ENCODE measurements around the gene TTC21A.

TTC21A gene

GRCh38 chr3:39185326-39185958, 78.0 kb downstream of the TTC21A start:
- no peaks in the 10 kb centered on the region for H3K9me3 ChIP-seq (ENCODE audit: insufficient read depth, low read depth, low read length)
- H3K27me3 ChIP-seq (ENCODE audit: insufficient read depth, low read length) = no peaks in the 10 kb centered on the region; the same call in 1 of the 2 replicates
- H3K9ac ChIP-seq (ENCODE audit: low read depth, low read length) = no peak overlapping the region
- no peak overlapping the region for H3K27ac ChIP-seq (ENCODE audit: low read depth, low read length)
- WGBS = 91% methylated on average over 9 of the region's 9 CpGs
- H3K36me3 ChIP-seq (ENCODE audit: insufficient read depth, low read length) = no peaks in the 10 kb centered on the region
- H3K4me3 ChIP-seq (ENCODE audit: low read length) = no peak overlapping the region
- peaks cover 10% of the 10 kb centered on the region for H3K4me1 ChIP-seq (ENCODE audit: insufficient read depth, low read length)

DNA sequence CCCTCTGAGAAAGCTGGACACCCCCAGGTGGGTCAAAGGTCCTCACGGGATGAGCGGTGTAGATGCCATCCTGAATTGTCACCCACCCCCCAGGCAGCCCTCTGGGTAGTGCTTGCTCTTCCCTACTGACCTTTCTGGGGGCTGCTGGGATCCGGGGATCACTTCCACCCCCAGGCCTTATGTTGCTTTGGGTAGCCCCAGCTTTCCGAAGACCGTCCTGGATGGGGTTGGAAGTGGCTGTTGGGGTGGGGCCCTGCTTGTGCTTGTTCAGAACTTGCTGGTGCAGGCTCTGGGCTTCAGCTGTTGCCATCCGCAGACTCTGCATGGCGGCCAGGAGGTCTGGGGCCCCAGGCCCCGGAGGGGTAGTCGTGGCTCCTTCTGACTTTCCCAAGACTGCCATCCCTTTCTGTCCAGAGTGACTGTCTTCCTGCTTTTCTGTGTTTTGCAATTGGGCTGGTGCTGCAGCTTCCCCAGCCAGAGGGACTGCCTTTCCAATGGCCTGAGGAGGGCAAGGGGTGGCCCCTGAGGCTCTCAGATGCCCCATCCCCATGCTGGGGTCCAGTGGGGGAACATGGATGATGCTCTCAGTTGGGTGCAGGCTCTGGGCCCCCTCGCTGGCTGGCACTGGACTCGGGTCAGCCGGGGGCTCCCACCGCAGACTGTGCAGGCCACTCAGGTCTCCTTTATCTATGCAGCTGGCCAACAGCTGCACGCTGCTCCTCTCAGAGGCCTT, 78.6 kb downstream of the TTC21A start:
- H3K27ac ChIP-seq (ENCODE audit: low read depth, low read length) = no peak overlapping the region
- 94% methylated on average over 14 of the region's 14 CpGs for WGBS
- peaks cover 10% of the 10 kb centered on the region for H3K4me1 ChIP-seq (ENCODE audit: insufficient read depth, low read length)
- H3K36me3 ChIP-seq (ENCODE audit: insufficient read depth, low read length) = no peaks in the 10 kb centered on the region
- H3K9me3 ChIP-seq (ENCODE audit: insufficient read depth, low read depth, low read length) = no peaks in the 10 kb centered on the region
- H3K27me3 ChIP-seq (ENCODE audit: insufficient read depth, low read length) = no peaks in the 10 kb centered on the region; the same call in 1 of the 2 replicates
- H3K4me3 ChIP-seq (ENCODE audit: low read length) = no peak overlapping the region
- no peak overlapping the region for H3K9ac ChIP-seq (ENCODE audit: low read depth, low read length)

GRCh38 chr3:39186692-39187151, 79.2 kb downstream of the TTC21A start:
- Histone ChIP-seq H3K9ac (ENCODE audit: low read depth, low read length) (no peak overlapping the region), H3K27ac (ENCODE audit: low read depth, low read length) (no peak overlapping the region), H3K27me3 (ENCODE audit: insufficient read depth, low read length) (no peaks in the 10 kb centered on the region; the same call in 1 of the 2 replicates), H3K4me3 (ENCODE audit: low read length) (no peak overlapping the region), H3K9me3 (ENCODE audit: insufficient read depth, low read depth, low read length) (no peaks in the 10 kb centered on the region), H3K4me1 (ENCODE audit: insufficient read depth, low read length) (peaks cover 6% of the 10 kb centered on the region; the same call in 1 of the 2 replicates), H3K36me3 (ENCODE audit: insufficient read depth, low read length) (no peaks in the 10 kb centered on the region)
- WGBS = 92% methylated on average over 11 of the region's 11 CpGs

- no peaks in the 10 kb centered on the region for H3K9me3 ChIP-seq (ENCODE audit: insufficient read depth, low read depth, low read length)
- no peak overlapping the region for H3K4me3 ChIP-seq (ENCODE audit: low read length)
- no peak overlapping the region for H3K27ac ChIP-seq (ENCODE audit: low read depth, low read length)
- 0 out of 2 replicates have a peak, but pooled peaks cover under 1% of the 10 kb centered on the region for H3K4me1 ChIP-seq (ENCODE audit: insufficient read depth, low read length)
- no peak overlapping the region for H3K9ac ChIP-seq (ENCODE audit: low read depth, low read length)
- no peaks in the 10 kb centered on the region for H3K36me3 ChIP-seq (ENCODE audit: insufficient read depth, low read length)
- 93% methylated on average over 23 of the region's 23 CpGs for WGBS
- no peaks in the 10 kb centered on the region; the same call in 1 of the 2 replicates for H3K27me3 ChIP-seq (ENCODE audit: insufficient read depth, low read length)
Measured at GRCh38 chr3:39187372-39188155, 80.1 kb downstream of the TTC21A start.
